Fibroblast of skin of left biceps (primary cell): Measurements from ENCODE around the gene ZNF106.

Source experiments
- DNase-seq, 2 experiments: peaks; one replicate each; pipeline ENCODE4 v3.0.0-alpha.2; 2013; ENCODE audit warnings: low read depth in 2 of 2

Gene ZNF106

GRCh38 chr15:42474827-42475226 lies 16.1 kb downstream of the ZNF106 start:
- DNase-seq, result no peak

GRCh38 chr15:42471002-42471401 lies 19.9 kb downstream of the ZNF106 start:
- DNase-seq, result no peak

- no peak for DNase-seq
Observed at GRCh38 chr15:42465520-42466259, 25.3 kb downstream of the ZNF106 start.

GRCh38 chr15:42461261-42461660 lies 29.7 kb downstream of the ZNF106 start:
- no peak for DNase-seq

GRCh38 chr15:42457445-42458442 lies 33.2 kb downstream of the ZNF106 start:
- DNase-seq, result peak; percentile 89 to 90

- DNase-seq, result no peak
Observed at GRCh38 chr15:42456971-42457370, 34.0 kb downstream of the ZNF106 start.

GRCh38 chr15:42456531-42456930 lies 34.4 kb downstream of the ZNF106 start:
- DNase-seq, result no peak

GRCh38 chr15:42453826-42454225 lies 37.1 kb downstream of the ZNF106 start:
- DNase-seq, result no peak

- no peak for DNase-seq
Observed at GRCh38 chr15:42450425-42450790, 40.5 kb downstream of the ZNF106 start.

GRCh38 chr15:42449770-42450424 lies 41.0 kb downstream of the ZNF106 start:
- DNase-seq, result no peak

- DNase-seq, result no peak
Observed at GRCh38 chr15:42448281-42448680, 42.7 kb downstream of the ZNF106 start.

GRCh38 chr15:42447599-42447998 lies 43.3 kb downstream of the ZNF106 start:
- DNase-seq, result no peak

GRCh38 chr15:42445551-42445950 lies 45.4 kb downstream of the ZNF106 start:
- no peak for DNase-seq

- no peak for DNase-seq
Observed at GRCh38 chr15:42444415-42445063, 46.4 kb downstream of the ZNF106 start.

- DNase-seq, result peak; percentile 82 to 87
Observed at GRCh38 chr15:42427429-42428223, 63.3 kb downstream of the ZNF106 start.

GRCh38 chr15:42421376-42421775 lies 69.6 kb downstream of the ZNF106 start:
- no peak for DNase-seq

GRCh38 chr15:42419369-42419768 lies 71.6 kb downstream of the ZNF106 start:
- no peak for DNase-seq

GRCh38 chr15:42413920-42414319 lies 77.0 kb downstream of the ZNF106 start:
- DNase-seq, result no peak

GRCh38 chr15:42411884-42412283 lies 79.1 kb downstream of the ZNF106 start:
- no peak for DNase-seq

- no peak for DNase-seq
Observed at GRCh38 chr15:42409011-42409410, 81.9 kb downstream of the ZNF106 start.

GRCh38 chr15:42408178-42408577 lies 82.8 kb downstream of the ZNF106 start:
- no peak for DNase-seq
